GM12873 (cell line): ENCODE results near the gene DLEC1.

Experiments used
- TF ChIP-seq, protein P1 (sequence below): IDR thresholded peaks from 2 replicates; pipeline ENCODE4 v1.5.1; 2012; ENCODE audit warnings: low read depth, mild to moderate bottlenecking, moderate library complexity, low read length, control low read depth; ENCODE audit not compliant: insufficient read depth; ENCODE audit errors: missing control alignments

Gene DLEC1

DNA sequence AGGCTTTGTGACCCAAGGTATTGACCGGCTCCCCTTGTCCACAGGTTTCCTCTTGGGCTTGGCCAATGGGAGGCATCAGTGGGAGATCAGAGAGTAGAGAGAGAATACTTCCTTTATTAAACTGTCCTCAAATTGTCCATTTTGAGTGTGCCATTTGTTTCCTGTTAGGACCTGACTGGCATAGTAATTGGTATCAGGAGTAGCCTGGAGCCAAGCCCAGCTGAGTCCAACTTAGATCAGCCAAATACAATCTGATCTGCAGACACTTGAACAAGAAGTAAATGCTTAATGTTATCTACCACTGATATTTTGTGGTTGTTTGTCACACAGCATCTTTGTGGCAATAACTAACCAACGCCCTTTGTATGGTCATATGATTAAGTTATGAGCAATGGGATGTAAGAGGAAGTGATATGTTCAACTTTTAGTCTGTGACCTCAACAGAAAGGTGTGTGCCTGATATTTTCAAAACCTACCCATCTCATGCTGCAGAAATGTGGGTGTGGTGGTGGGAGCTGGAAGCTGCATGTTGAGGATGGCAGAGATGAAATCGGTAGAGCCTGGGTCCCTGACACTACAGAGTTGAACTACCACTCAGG is 112.8 kb downstream of the DLEC1 start:
- TF ChIP-seq, protein P1, sequence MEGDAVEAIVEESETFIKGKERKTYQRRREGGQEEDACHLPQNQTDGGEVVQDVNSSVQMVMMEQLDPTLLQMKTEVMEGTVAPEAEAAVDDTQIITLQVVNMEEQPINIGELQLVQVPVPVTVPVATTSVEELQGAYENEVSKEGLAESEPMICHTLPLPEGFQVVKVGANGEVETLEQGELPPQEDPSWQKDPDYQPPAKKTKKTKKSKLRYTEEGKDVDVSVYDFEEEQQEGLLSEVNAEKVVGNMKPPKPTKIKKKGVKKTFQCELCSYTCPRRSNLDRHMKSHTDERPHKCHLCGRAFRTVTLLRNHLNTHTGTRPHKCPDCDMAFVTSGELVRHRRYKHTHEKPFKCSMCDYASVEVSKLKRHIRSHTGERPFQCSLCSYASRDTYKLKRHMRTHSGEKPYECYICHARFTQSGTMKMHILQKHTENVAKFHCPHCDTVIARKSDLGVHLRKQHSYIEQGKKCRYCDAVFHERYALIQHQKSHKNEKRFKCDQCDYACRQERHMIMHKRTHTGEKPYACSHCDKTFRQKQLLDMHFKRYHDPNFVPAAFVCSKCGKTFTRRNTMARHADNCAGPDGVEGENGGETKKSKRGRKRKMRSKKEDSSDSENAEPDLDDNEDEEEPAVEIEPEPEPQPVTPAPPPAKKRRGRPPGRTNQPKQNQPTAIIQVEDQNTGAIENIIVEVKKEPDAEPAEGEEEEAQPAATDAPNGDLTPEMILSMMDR: no peak

DNA sequence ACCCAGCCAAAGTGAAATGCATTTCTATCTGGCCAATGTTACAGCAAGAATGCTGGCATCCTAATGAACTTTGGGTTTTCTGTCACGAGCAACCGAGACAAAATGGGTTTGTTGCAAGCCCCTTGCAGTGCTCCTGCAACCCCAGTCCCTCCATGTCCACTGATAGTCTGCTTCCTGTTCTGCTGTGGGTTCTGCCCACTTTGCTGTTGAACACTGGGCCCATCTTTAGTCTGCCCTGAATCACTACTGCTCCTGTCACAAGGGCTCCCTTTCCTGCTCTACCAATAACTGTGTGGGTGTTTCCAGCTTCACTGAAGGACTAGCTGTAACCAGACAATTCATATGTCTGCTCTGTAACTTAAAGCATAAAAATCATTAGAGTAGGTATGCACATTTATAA is 113.6 kb downstream of the DLEC1 start:
- TF ChIP-seq, protein P1: no peak

DNA sequence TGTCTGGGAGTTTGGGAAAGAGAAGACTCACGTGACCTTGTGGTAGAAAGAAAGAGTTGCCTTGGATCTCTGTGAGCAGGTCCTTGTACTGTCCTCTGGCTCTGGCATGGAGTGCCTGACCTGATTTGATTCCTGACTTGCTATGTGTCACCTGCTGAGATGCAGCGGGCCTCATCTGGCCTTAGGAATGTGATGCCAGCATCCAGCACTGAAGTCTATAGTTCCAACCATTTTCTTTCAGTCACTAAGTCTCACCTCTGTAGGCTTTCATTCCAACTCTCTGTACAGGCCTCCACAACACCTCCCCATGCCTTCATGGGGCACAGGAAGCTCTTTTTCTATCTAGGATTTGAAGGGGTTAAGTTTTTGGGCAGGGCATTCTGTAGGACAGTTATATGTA is 114.2 kb downstream of the DLEC1 start:
- TF ChIP-seq, protein P1: no peak

DNA sequence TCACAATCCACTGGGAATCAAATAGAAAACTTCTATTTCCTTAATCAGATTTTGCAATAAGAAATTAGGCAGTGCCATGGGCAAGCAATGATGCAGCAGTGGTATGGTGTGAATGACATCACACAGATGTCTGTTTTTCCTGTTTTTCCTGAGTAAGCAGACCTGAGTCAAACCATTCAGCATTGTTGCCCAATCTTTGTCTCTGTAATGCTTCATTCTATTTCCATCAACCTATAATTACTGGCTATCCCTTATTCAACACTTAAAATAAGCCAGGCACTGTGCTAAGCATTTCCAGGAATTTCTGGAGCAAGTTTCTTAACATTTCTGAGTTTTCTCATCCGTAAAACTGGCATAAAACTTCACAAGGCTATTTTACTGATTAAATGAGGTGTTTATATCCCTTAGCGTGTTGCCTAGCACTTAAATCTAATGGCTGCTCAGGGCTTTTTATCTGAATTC is 115.1 kb downstream of the DLEC1 start:
- TF ChIP-seq, protein P1: no peak

DNA sequence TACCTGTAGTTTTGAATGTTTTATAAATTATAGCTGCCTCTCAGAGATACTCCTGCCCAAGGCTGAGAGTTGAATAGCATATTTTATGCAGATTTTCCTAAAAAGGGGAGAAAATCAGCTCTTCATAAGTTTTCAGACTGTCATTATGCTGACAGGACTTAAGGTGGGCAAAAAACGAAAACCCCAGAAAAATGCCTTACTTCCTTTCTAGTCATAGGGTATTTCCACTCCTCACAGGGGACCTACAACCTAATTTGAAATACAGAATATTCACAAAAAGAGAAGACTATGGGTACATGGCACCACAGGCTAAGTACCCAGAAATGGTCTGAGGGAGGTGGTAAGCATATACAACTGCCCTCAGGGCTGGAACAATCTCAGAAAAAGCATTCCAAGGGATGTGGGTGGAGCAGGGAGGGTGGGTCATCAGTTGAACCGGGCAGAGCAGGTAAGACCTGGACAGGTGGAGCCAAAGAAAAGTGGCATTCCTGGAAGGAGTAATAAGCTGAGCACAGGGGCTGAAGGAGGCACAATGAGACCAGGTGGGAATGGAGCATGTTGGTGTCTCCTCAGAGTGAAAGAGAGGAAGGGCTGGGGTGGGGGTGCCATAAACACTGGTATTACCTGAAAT is 115.7 kb downstream of the DLEC1 start:
- TF ChIP-seq, protein P1: no peak

DNA sequence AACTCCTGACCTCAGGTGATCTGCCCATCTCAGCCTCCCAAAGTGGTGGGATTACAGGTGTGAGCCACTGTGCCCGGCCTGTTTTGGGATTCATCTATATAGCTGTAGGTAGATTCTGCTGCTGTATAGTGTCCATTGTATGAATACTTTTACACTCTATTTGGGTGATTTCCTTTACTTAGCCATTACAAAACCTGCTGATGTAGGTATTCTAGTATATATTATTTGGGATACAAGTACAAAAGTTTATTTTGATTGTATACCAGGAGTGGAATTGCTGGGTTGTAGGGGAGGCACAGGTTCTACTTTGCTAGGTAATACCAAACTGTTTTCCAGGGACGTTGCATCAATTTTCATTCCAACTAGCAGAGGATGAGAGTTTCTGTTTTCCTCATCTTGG is 116.8 kb downstream of the DLEC1 start:
- TF ChIP-seq, protein P1: no peak

DNA sequence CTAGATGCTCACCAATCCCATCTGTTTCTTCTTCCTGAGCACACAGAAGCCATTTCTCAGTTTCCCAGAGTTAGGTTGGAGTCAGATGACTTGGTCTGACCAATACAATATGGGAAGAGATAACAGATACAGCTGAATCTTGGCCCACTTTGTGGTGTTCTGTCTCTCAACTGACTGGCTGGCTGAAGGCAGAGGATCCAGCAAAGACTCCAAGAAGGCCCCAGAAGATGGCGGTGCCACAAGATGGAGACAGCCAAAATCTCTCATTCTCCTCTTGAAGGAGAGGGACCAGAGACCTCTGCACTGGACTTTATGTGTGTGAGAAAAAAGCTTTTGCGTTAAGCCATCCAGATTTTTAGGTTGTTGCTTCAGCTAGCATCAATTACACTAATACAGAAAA is 118.1 kb downstream of the DLEC1 start:
- TF ChIP-seq, protein P1: no peak
